Panc1 (cell line): ENCODE measurements around the gene CDKN1A. TPM values are rescaled to one million over a fixed set of nuclear protein-coding genes. Genes with fewer than 3 reads are reported as not detected.

Source experiments
- ATAC-seq: fragments of 200-7000 bp; cut with Tn5 transposase; 2 replicates; pipeline ENCODE4 v1.9.1; 2020; ENCODE audit warnings: mild to moderate bottlenecking, moderate library complexity
- BruUV-seq: library from RNA; stranded (reverse); fragments of 400-500 nt; replicated peaks from 2 replicates; lab custom pipeline; 2021; lab: Mats Ljungman, UMichigan
- CTCF ChIA-PET: fragments of 300-600 bp; sonication (Branson Sonifier 250); formaldehyde crosslinking; loops from one replicate; lab custom pipeline; 2022; ENCODE audit warnings: antibody characterized with exemption; lab: Charles Lee
- POLR2A ChIA-PET: fragments of 300-600 bp; sonication (Branson Sonifier 250); formaldehyde crosslinking; loops from one replicate; lab custom pipeline; 2022; ENCODE audit warnings: antibody characterized with exemption; lab: Charles Lee
- DNase-seq: peaks from one replicate; pipeline ENCODE4 v3.0.0-alpha.2; 2010; ENCODE audit warnings: low read depth, low spot score
- H3K27ac ChIP-seq: 2 replicates; pipeline ENCODE4 v1.5.1; 2011; ENCODE audit warnings: mild to moderate bottlenecking, low read length, inconsistent platforms
- H3K27me3 ChIP-seq: fragments of 200-500 bp; sonication (Bioruptor generic); 2 replicates; pipeline ENCODE4 v1.6.0; 2014; ENCODE audit warnings: low read length, inconsistent platforms; ENCODE audit not compliant: control insufficient read depth, insufficient read depth
- H3K36me3 ChIP-seq: fragments of 200-500 bp; sonication (Bioruptor generic); 2 replicates; pipeline ENCODE4 v1.5.1; 2014; ENCODE audit warnings: inconsistent platforms, mild to moderate bottlenecking, low read length, moderate library complexity; ENCODE audit not compliant: control insufficient read depth, insufficient read depth
- H3K4me1 ChIP-seq: 2 replicates; pipeline ENCODE4 v1.5.1; 2011; ENCODE audit warnings: inconsistent platforms, mild to moderate bottlenecking, low read length, moderate library complexity; ENCODE audit not compliant: control insufficient read depth, insufficient read depth
- H3K4me3 ChIP-seq, 2 experiments: 2 replicates each; pipeline ENCODE4 v1.5.1; 2011 to 2012; ENCODE audit warnings: low read depth in 2 of 2, low read length in 2 of 2, mild to moderate bottlenecking in 2 of 2, inconsistent platforms in 1 of 2, moderate library complexity in 1 of 2
- H3K9me3 ChIP-seq: fragments of 200-500 bp; sonication (Bioruptor generic); 2 replicates; pipeline ENCODE4 v1.5.1; 2014; ENCODE audit warnings: low read depth, mild to moderate bottlenecking, inconsistent platforms, low read length, moderate library complexity; ENCODE audit not compliant: control insufficient read depth, insufficient read depth
- POLR2AphosphoS5 ChIP-seq: IDR thresholded peaks from 2 replicates; pipeline ENCODE4 v1.6.1; 2012; ENCODE audit warnings: mild to moderate bottlenecking, low read depth, low read length, moderate library complexity
- SIN3A ChIP-seq: IDR thresholded peaks from 2 replicates; pipeline ENCODE4 v1.6.1; 2012; ENCODE audit warnings: low read depth, mild to moderate bottlenecking, low read length, moderate library complexity, borderline replicate concordance; ENCODE audit not compliant: insufficient read depth
- TCF7L2 ChIP-seq: IDR thresholded peaks from 2 replicates; pipeline ENCODE4 v1.6.1; 2011; ENCODE audit warnings: mild to moderate bottlenecking, low read depth, low read length, inconsistent platforms
- in situ Hi-C: cut with HindIII; loops from 2 replicates; pipeline ENCODE4 v1.10.0; 2016; ENCODE audit warnings: low sequenced_read_pairs, low pct_unique_long_range_greater_than_20kb
- intact Hi-C: fragments of 100-400 bp; cut with micrococcal nuclease; formaldehyde crosslinking; loops from one replicate; pipeline ENCODE4 v1.10.0; 2022; ENCODE audit not compliant: unreplicated experiment
- total RNA-seq: library from RNA; stranded (reverse); gene quantifications from one replicate; pipeline ENCODE4 v1.2.1, GENCODE V29; 2021; ENCODE audit not compliant: unreplicated experiment
- TF ChIP-seq, protein P1 (sequence below), 2 experiments: IDR thresholded peaks; 2 replicates each; pipeline ENCODE4 v1.6.1; 2011 to 2012; ENCODE audit warnings: low read depth in 2 of 2, control low read depth in 1 of 2, low read length in 1 of 2, mild to moderate bottlenecking in 1 of 2, moderate library complexity in 1 of 2; ENCODE audit not compliant: insufficient read depth in 1 of 2
- TF ChIP-seq, protein P2 (sequence below): fragments of 450-650 bp; IDR thresholded peaks from 2 replicates; pipeline ENCODE4 v1.5.1; 2017; ENCODE audit warnings: mild to moderate bottlenecking

Gene CDKN1A
- total RNA-seq, 1 experiment from 2014 or later: 46.2 TPM

DNA sequence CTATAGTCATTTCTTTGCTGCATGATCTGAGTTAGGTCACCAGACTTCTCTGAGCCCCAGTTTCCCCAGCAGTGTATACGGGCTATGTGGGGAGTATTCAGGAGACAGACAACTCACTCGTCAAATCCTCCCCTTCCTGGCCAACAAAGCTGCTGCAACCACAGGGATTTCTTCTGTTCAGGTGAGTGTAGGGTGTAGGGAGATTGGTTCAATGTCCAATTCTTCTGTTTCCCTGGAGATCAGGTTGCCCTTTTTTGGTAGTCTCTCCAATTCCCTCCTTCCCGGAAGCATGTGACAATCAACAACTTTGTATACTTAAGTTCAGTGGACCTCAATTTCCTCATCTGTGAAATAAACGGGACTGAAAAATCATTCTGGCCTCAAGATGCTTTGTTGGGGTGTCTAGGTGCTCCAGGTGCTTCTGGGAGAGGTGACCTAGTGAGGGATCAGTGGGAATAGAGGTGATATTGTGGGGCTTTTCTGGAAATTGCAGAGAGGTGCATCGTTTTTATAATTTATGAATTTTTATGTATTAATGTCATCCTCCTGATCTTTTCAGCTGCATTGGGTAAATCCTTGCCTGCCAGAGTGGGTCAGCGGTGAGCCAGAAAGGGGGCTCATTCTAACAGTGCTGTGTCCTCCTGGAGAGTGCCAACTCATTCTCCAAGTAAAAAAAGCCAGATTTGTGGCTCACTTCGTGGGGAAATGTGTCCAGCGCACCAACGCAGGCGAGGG, 594 bp upstream of the CDKN1A start:
- peaks cover 31% of the 10 kb centered on the region for H3K4me1 ChIP-seq
- in situ Hi-C loops: no loop called here
- no peaks in the 10 kb centered on the region for H3K27me3 ChIP-seq
- H3K27ac ChIP-seq: peak overlapping the region; percentile 75
- ChIA-PET CTCF (no interaction called here), POLR2A (interaction anchor here (0.6 to 1.0 kb wide), 3 partner anchors 33 to 418 kb away, joined by 3 to 6 read pairs (median 4); no protein-coding TSS in a partner anchor)
- no peaks in the 10 kb centered on the region; the same call in 1 of the 2 replicates for H3K36me3 ChIP-seq
- intact Hi-C loops: loop anchor here (2.0 kb wide), 1 partner anchor 55 kb away; no protein-coding TSS in a partner anchor
- no TSS peak for BruUV-seq
- ATAC-seq (peak; percentile 7), DNase-seq (no peak)
- H3K4me3 ChIP-seq: peak overlapping the region; percentile 77 to 89
- TF ChIP-seq TCF7L2: no peak
- no peak for TF ChIP-seq SIN3A
- TF ChIP-seq POLR2AphosphoS5: no peak
- TF ChIP-seq, protein P1, sequence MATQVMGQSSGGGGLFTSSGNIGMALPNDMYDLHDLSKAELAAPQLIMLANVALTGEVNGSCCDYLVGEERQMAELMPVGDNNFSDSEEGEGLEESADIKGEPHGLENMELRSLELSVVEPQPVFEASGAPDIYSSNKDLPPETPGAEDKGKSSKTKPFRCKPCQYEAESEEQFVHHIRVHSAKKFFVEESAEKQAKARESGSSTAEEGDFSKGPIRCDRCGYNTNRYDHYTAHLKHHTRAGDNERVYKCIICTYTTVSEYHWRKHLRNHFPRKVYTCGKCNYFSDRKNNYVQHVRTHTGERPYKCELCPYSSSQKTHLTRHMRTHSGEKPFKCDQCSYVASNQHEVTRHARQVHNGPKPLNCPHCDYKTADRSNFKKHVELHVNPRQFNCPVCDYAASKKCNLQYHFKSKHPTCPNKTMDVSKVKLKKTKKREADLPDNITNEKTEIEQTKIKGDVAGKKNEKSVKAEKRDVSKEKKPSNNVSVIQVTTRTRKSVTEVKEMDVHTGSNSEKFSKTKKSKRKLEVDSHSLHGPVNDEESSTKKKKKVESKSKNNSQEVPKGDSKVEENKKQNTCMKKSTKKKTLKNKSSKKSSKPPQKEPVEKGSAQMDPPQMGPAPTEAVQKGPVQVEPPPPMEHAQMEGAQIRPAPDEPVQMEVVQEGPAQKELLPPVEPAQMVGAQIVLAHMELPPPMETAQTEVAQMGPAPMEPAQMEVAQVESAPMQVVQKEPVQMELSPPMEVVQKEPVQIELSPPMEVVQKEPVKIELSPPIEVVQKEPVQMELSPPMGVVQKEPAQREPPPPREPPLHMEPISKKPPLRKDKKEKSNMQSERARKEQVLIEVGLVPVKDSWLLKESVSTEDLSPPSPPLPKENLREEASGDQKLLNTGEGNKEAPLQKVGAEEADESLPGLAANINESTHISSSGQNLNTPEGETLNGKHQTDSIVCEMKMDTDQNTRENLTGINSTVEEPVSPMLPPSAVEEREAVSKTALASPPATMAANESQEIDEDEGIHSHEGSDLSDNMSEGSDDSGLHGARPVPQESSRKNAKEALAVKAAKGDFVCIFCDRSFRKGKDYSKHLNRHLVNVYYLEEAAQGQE (IDR thresholded peaks at IDR 0.05; ENCODE audit: insufficient read depth in 1 of 2, low read depth in 2 of 2, low read length in 1 of 2): no peak
- TF ChIP-seq, protein P2, sequence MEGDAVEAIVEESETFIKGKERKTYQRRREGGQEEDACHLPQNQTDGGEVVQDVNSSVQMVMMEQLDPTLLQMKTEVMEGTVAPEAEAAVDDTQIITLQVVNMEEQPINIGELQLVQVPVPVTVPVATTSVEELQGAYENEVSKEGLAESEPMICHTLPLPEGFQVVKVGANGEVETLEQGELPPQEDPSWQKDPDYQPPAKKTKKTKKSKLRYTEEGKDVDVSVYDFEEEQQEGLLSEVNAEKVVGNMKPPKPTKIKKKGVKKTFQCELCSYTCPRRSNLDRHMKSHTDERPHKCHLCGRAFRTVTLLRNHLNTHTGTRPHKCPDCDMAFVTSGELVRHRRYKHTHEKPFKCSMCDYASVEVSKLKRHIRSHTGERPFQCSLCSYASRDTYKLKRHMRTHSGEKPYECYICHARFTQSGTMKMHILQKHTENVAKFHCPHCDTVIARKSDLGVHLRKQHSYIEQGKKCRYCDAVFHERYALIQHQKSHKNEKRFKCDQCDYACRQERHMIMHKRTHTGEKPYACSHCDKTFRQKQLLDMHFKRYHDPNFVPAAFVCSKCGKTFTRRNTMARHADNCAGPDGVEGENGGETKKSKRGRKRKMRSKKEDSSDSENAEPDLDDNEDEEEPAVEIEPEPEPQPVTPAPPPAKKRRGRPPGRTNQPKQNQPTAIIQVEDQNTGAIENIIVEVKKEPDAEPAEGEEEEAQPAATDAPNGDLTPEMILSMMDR: no peak
- H3K9me3 ChIP-seq: no peaks in the 10 kb centered on the region

DNA sequence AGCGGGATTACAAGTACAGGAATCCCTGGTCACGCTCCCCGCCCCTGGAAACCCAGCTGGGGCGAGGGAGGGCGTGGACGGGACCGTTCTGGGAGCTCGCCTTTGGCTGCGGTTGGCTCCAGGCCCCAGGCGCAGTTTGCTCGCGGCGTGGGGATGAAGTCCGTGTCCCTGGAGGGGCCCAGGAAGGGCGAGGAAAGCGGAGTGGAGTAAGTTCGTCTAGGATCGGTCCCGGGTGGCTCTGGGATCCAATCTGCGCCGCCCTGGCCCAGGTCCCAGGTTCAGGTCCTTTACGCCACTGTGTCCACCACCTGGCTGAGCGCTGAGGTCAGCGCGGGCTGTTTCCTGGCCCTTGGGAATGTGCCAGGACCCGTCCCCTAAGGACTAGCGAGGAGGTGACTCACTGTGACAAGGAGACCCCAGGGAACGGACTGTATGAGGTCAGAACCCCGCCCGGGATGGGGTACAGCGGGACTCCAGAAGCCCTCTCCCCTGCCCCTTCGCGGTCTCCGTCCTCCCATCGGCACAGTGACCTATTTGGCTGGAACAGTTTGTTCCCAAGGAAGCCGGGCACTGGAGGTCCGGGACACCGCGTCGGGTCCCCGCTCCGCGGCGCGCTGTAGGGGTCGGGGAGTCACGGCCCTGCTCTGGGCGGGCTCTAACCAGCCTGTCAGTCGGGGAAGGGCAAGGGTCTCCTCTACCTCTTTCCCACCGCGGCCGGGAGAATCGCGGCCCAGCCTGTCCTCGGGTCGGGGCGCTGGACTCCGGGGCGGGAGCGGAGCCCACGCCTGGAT, 724 bp downstream of the CDKN1A start:
- ATAC-seq (peak; percentile 55), DNase-seq (no peak)
- Histone ChIP-seq H3K27me3 (no peaks in the 10 kb centered on the region), H3K36me3 (no peaks in the 10 kb centered on the region; the same call in 1 of the 2 replicates), H3K4me1 (peaks cover 41% of the 10 kb centered on the region), H3K4me3 (peak overlapping the region; percentile 77 to 89), H3K9me3 (no peaks in the 10 kb centered on the region), H3K27ac (peak overlapping the region; percentile 73)
- ChIA-PET POLR2A (interaction anchor here (0.7 to 1.0 kb wide), 3 partner anchors 32 to 64 kb away, joined by 3 to 13 read pairs (median 3); no protein-coding TSS in a partner anchor), CTCF (interaction anchor here (0.6 to 0.7 kb wide), 4 partner anchors 27 to 66 kb away, joined by 5 to 6 read pairs (median 5); no protein-coding TSS in a partner anchor)
- intact Hi-C loops (loop anchor here (2.0 kb wide), 1 partner anchor 56 kb away; no protein-coding TSS in a partner anchor), in situ Hi-C loops (no loop called here)
- BruUV-seq: no TSS peak
- TF ChIP-seq, protein P2: no peak
- TF ChIP-seq, protein P1 (IDR thresholded peaks at IDR 0.05; ENCODE audit: insufficient read depth in 1 of 2, low read depth in 2 of 2, low read length in 1 of 2): no peak
- TF ChIP-seq TCF7L2: no peak
- TF ChIP-seq POLR2AphosphoS5: no peak; the same call in 1 of the 2 replicates
- TF ChIP-seq SIN3A: no peak; the same call in 1 of the 2 replicates
